Gastrocnemius medialis (tissue), 4 donors: ENCODE results near the gene SSBP3. TPM values are rescaled to one million over a fixed set of nuclear protein-coding genes. Genes with fewer than 3 reads are reported as not detected.

ENCODE experiments used
- ATAC-seq, 2 donors: fragments of 150-250 bp; one replicate each; pipeline ENCODE4 v1.9.1; 2016
- DNase-seq, 2 donors: peaks; one replicate each; pipeline ENCODE4 v3.0.0-alpha.2; 2019
- H3K27ac ChIP-seq, 4 donors: fragments of 200-600 bp; sonication (generic); 1 replicate in 1 of 4; 2 replicates in 3 of 4; pipeline ENCODE4 v1.5.1; 2016 to 2018; ENCODE audit warnings: mild to moderate bottlenecking in 2 of 4, moderate library complexity in 1 of 4
- H3K27me3 ChIP-seq, 3 donors: fragments of 200-600 bp; sonication (generic) in 2 of 3; 1 replicate in 1 of 3; 2 replicates in 2 of 3; pipeline versions ENCODE4 v1.5.1 to v1.6.0; 2016 to 2019; ENCODE audit warnings: mild to moderate bottlenecking in 1 of 3, moderate library complexity in 1 of 3
- H3K36me3 ChIP-seq, 2 donors: fragments of 200-600 bp; sonication (generic) in 1 of 2; one replicate each; pipeline ENCODE4 v1.5.1; 2017 to 2018
- H3K4me1 ChIP-seq, 2 donors: fragments of 200-600 bp; sonication (generic) in 1 of 2; one replicate each; pipeline ENCODE4 v1.5.1; 2016 to 2017; ENCODE audit warnings: mild to moderate bottlenecking in 2 of 2
- H3K4me3 ChIP-seq, 4 donors: fragments of 200-600 bp; sonication (generic) in 3 of 4; 1 replicate in 1 of 4; 2 replicates in 3 of 4; pipeline ENCODE4 v1.5.1; 2016 to 2019; ENCODE audit warnings: mild to moderate bottlenecking in 2 of 4
- H3K9me3 ChIP-seq, 3 donors: fragments of 200-600 bp; sonication (generic) in 2 of 3; 1 replicate in 1 of 3; 2 replicates in 2 of 3; pipeline ENCODE4 v1.5.1; 2016 to 2019
- CTCF ChIP-seq, 5 experiments: fragments of 450-650 bp in 3 of 5; fragments of 200-600 bp in 2 of 5; sonication (generic) in 2 of 5; IDR thresholded peaks in 4 of 5; conservative IDR thresholded peaks in 1 of 5; 1 replicate in 4 of 5; 2 replicates in 1 of 5; pipeline ENCODE4 v1.5.1; 2016 to 2019; ENCODE audit warnings: antibody characterized with exemption in 5 of 5, mild to moderate bottlenecking in 3 of 5, moderate library complexity in 3 of 5
- POLR2A ChIP-seq, 2 donors: fragments of 450-650 bp; IDR thresholded peaks; one replicate each; pipeline ENCODE4 v1.6.1; 2017; ENCODE audit warnings: antibody characterized with exemption in 2 of 2, mild to moderate bottlenecking in 2 of 2, moderate library complexity in 2 of 2
- in situ Hi-C, 4 donors: fragments of 200-750 bp; cut with MboI; loops; one replicate each; pipeline versions ENCODE4 v1.15.0 to v1.8.0; 2017; ENCODE audit warnings: low sequenced_read_pairs in 4 of 4
- intact Hi-C: fragments of 100-400 bp; cut with DNase I; formaldehyde crosslinking; loops from one replicate; pipeline ENCODE4 v1.15.1; 2023; ENCODE audit warnings: low total_unique reads
- total RNA-seq, 4 donors: library from RNA; depleted of rRNA; stranded (reverse); fragments of >200 nt; gene quantifications; one replicate each; pipeline versions ENCODE4 v1.1.0 to v1.2.3, GENCODE V29; 2016

The SSBP3 gene
- total RNA-seq, 4 donors from 2014 or later = 3.6 to 21.0 (median 14.9) TPM

DNA sequence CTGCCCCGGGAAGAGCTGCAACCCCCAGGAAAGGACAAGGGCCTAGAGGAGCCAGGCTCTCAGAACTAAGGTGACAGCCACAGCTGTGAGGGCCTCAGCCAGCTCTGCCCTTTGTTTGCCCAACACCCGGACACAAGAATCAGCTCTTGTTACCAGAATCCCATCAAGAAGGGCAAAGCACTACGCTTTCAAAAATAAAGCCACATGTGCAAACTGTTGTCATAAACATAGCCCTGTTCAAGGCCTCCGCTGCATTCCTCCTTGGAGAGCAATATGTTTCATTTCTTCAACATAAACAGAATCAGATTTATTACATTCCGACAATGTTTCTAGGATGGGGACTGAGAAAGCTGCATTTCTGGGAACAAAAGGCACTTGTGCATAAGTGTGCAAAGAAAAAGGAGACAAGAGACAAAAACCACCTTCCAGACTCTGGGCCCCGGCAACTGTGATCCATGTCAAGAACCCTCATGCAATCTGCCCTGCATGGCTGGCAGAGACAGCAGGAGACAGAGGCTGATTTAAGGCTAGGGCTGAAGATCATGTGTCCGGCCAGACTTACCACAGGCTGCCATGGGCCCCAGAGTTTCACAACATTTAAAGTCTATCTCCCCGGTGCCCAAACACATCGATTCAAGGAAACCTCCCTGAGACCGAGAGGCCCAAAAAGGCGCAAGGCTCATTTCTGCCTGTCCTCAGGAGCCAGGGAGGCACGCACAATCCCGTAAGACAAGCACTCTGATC is 71.0 kb downstream of the SSBP3 start:
- peak; percentile 74 to 83 for ATAC-seq
- intact Hi-C loops = loop anchor here (2.0 to 5.0 kb wide), 3 partner anchors 46 to 72 kb away; partner anchors contain the start of gene SSBP3
- TF ChIP-seq CTCF (IDR thresholded peaks at IDR 0.05 in 4 of 5, conservative IDR thresholded peaks at IDR 0.05 in 1 of 5) (no peak), POLR2A (IDR thresholded peaks at IDR 0.05) (no peak)
- Histone ChIP-seq H3K27me3 (no peaks in the 10 kb centered on the region), H3K4me3 (peak overlapping the region; percentile 27 to 39 (median 32)), H3K4me1 (peaks cover 93% of the 10 kb centered on the region in 2 donors), H3K9me3 (no peaks in the 10 kb centered on the region), H3K27ac (peak overlapping the region; percentile 96 to 97 (median 96)), H3K36me3 (no peaks in the 10 kb centered on the region)
- peak; percentile 66 to 90 for DNase-seq
- in situ Hi-C loops = no loop called here

- DNase-seq = peak in 1 of 2 donors; percentile 36
- Histone ChIP-seq H3K4me1 (peaks cover 93% of the 10 kb centered on the region in 2 donors), H3K36me3 (no peaks in the 10 kb centered on the region), H3K27me3 (no peaks in the 10 kb centered on the region), H3K27ac (peak overlapping the region; percentile 96 to 97 (median 96)), H3K4me3 (no peak overlapping the region), H3K9me3 (no peaks in the 10 kb centered on the region)
- in situ Hi-C loops = no loop called here
- TF ChIP-seq CTCF (IDR thresholded peaks at IDR 0.05 in 4 of 5, conservative IDR thresholded peaks at IDR 0.05 in 1 of 5) (no peak), POLR2A (IDR thresholded peaks at IDR 0.05) (peak in 1 of 2 donors; percentile 22)
- intact Hi-C loops = no loop called here
- peak in 1 of 2 donors; percentile 20 for ATAC-seq
Measured at GRCh38 chr1:54332781-54333585, 73.2 kb downstream of the SSBP3 start.

- H3K36me3 ChIP-seq = no peaks in the 10 kb centered on the region
- in situ Hi-C loops = no loop called here
- H3K27me3 ChIP-seq = no peaks in the 10 kb centered on the region
- ATAC-seq = no peak
- no peak for TF ChIP-seq CTCF (IDR thresholded peaks at IDR 0.05 in 4 of 5, conservative IDR thresholded peaks at IDR 0.05 in 1 of 5)
- no peak for TF ChIP-seq POLR2A (IDR thresholded peaks at IDR 0.05)
- intact Hi-C loops = no loop called here
- peak overlapping the region; percentile 96 to 97 (median 96) for H3K27ac ChIP-seq
- peaks cover 98 to 99% of the 10 kb centered on the region in 2 donors for H3K4me1 ChIP-seq
- H3K9me3 ChIP-seq = no peaks in the 10 kb centered on the region
- DNase-seq = no peak
- no peak overlapping the region for H3K4me3 ChIP-seq
Measured at GRCh38 chr1:54331843-54332463, 74.2 kb downstream of the SSBP3 start.

GRCh38 chr1:54331091-54331772 is 75.0 kb downstream of the SSBP3 start:
- DNase-seq (no peak), ATAC-seq (no peak)
- no peaks in the 10 kb centered on the region for H3K9me3 ChIP-seq
- peak overlapping the region; percentile 96 to 97 (median 96) for H3K27ac ChIP-seq
- no peaks in the 10 kb centered on the region for H3K27me3 ChIP-seq
- H3K4me3 ChIP-seq = no peak overlapping the region
- H3K36me3 ChIP-seq = no peaks in the 10 kb centered on the region
- no peak for TF ChIP-seq CTCF (IDR thresholded peaks at IDR 0.05 in 4 of 5, conservative IDR thresholded peaks at IDR 0.05 in 1 of 5)
- no peak for TF ChIP-seq POLR2A (IDR thresholded peaks at IDR 0.05)
- intact Hi-C loops (no loop called here), in situ Hi-C loops (no loop called here)
- H3K4me1 ChIP-seq = peaks cover 98 to 100% of the 10 kb centered on the region in 2 donors
